Dermis microvascular lymphatic vessel endothelial cell (primary cell): ENCODE measurements around the gene OR4N5. TPM values are rescaled to one million over a fixed set of nuclear protein-coding genes. Genes with fewer than 3 reads are reported as not detected.

ENCODE experiments used
- DNase-seq, 2 donors: peaks; one replicate each; pipeline versions ENCODE4 v3.0.0 to v3.0.0-alpha.2; 2010; ENCODE audit warnings: low read depth in 2 of 2
- total RNA-seq: library from RNA; depleted of rRNA; stranded (reverse); fragments of >200 nt; gene quantifications from 2 replicates; pipeline ENCODE4 v1.2.1, GENCODE V29; 2014

The OR4N5 gene
- total RNA-seq, 1 donor from 2014 or later: not detected

GRCh38 chr14:20194101-20194500 is 55.5 kb downstream of the OR4N5 start:
- no peak for DNase-seq

Other genes starting within 250 kb of the OR4N5 start
- not detected in 2 replicates for gene OR4K5, start 218.2 kb upstream of the OR4N5 start, total RNA-seq
- not detected in 2 replicates for gene OR4K1, start 207.9 kb upstream of the OR4N5 start, total RNA-seq
- not detected in 2 replicates for gene OR4K15, start 163.2 kb upstream of the OR4N5 start, total RNA-seq
- not detected in 2 replicates for gene OR4Q2, start 136.7 kb upstream of the OR4N5 start, total RNA-seq
- gene OR4K14, start 119.5 kb upstream of the OR4N5 start, total RNA-seq: not detected in 2 replicates
- gene OR4K13, start 102.8 kb upstream of the OR4N5 start, total RNA-seq: not detected in 2 replicates
- gene OR4L1, start 78.8 kb upstream of the OR4N5 start, total RNA-seq: not detected in 2 replicates
- gene OR4K17, start 28.1 kb upstream of the OR4N5 start, total RNA-seq: not detected in 2 replicates
- not detected in 2 replicates for gene OR11G2, start 52.1 kb downstream of the OR4N5 start, total RNA-seq
- gene OR11H6, start 84.9 kb downstream of the OR4N5 start, total RNA-seq: not detected in 2 replicates
- gene OR11H7, start 90.2 kb downstream of the OR4N5 start, total RNA-seq: not detected in 2 replicates
- gene OR11H4, start 100.5 kb downstream of the OR4N5 start, total RNA-seq: not detected in 2 replicates
- 14.4 and 15.8 TPM in 2 replicates for gene TTC5, start 167.1 kb downstream of the OR4N5 start, total RNA-seq
- 38.6 and 39.7 TPM in 2 replicates for gene CCNB1IP1, start 194.5 kb downstream of the OR4N5 start, total RNA-seq
- gene PARP2, start 204.8 kb downstream of the OR4N5 start, total RNA-seq: 5.3 and 6.3 TPM in 2 replicates